Endothelial cell of umbilical vein (primary cell): ENCODE data around the gene ANKRD12. TPM values are rescaled to one million over a fixed set of nuclear protein-coding genes. Genes with fewer than 3 reads are reported as not detected.

Experiments
- BruUV-seq: library from RNA; stranded (reverse); fragments of 400-500 nt; replicated peaks from 2 replicates; lab custom pipeline; 2021; lab: Mats Ljungman, UMichigan
- CTCF ChIA-PET: fragments of 300-600, 350-600 bp; sonication (Branson Sonifier 250); formaldehyde crosslinking; loops from one replicate; lab custom pipeline; 2021; ENCODE audit warnings: antibody characterized with exemption, inconsistent platforms; lab: Charles Lee
- POLR2A ChIA-PET: fragments of 300-600, 350-600 bp; sonication (Branson Sonifier 250); formaldehyde crosslinking; loops from one replicate; lab custom pipeline; 2021; ENCODE audit warnings: antibody characterized with exemption, inconsistent platforms; lab: Charles Lee
- DNase-seq: peaks from one replicate; pipeline ENCODE4 v3.0.0-alpha.2; 2011; ENCODE audit warnings: low read depth, low spot score
- FAIRE-seq: peaks from 2 replicates; lab custom pipeline; 2011; peaks lifted over from hg19 to GRCh38; lab: Jason Lieb, UNC
- H2AFZ ChIP-seq: 2 replicates; pipeline ENCODE4 v1.6.0; 2012; ENCODE audit warnings: low read depth, low read length, control low read depth, inconsistent platforms
- H3K27ac ChIP-seq: 2 replicates; pipeline ENCODE4 v1.5.1; 2011; ENCODE audit warnings: low read depth, mild to moderate bottlenecking, control low read depth, low read length, moderate library complexity; ENCODE audit not compliant: insufficient read depth
- H3K27me3 ChIP-seq, 2 experiments: 2 replicates each; pipeline versions ENCODE4 v1.6.0 to v1.6.1; 2011; ENCODE audit warnings: low read length in 2 of 2, mixed read lengths in 1 of 2; ENCODE audit not compliant: control insufficient read depth in 2 of 2, insufficient read depth in 2 of 2
- H3K36me3 ChIP-seq, 2 experiments: 2 replicates in 1 of 2; 3 replicates in 1 of 2; pipeline ENCODE4 v1.5.1; 2011; ENCODE audit warnings: low read length in 2 of 2, mild to moderate bottlenecking in 1 of 2, moderate library complexity in 1 of 2; ENCODE audit not compliant: control insufficient read depth in 2 of 2, insufficient read depth in 2 of 2; ENCODE audit errors: extremely low read depth in 1 of 2
- H3K4me1 ChIP-seq: 3 replicates; pipeline ENCODE4 v1.5.1; 2011; ENCODE audit warnings: mild to moderate bottlenecking, low read length; ENCODE audit not compliant: control insufficient read depth, insufficient read depth; ENCODE audit errors: extremely low read depth
- H3K4me2 ChIP-seq: 2 replicates; pipeline ENCODE4 v1.6.1; 2011; ENCODE audit warnings: low read length, control low read depth, mixed read lengths; ENCODE audit not compliant: insufficient read depth
- H3K4me3 ChIP-seq, 3 experiments: fragments of 200-600 bp in 1 of 3; sonication (generic), shearing (Covaris generic) in 1 of 3; replicated peaks in 1 of 3; 2 replicates each; pipeline ENCODE4 v1.5.1; 2011 to 2016; ENCODE audit warnings: control low read depth in 3 of 3, low read length in 3 of 3, mild to moderate bottlenecking in 2 of 3, inconsistent platforms in 1 of 3, low read depth in 1 of 3, moderate library complexity in 1 of 3; ENCODE audit not compliant: insufficient read depth in 1 of 3
- H3K79me2 ChIP-seq: 2 replicates; pipeline ENCODE4 v1.6.0; 2012; ENCODE audit warnings: low read length, inconsistent platforms; ENCODE audit not compliant: control insufficient read depth, insufficient read depth
- H3K9ac ChIP-seq: replicated peaks from 2 replicates; pipeline ENCODE3; 2011; ENCODE audit warnings: low read length, control low read depth; ENCODE audit not compliant: insufficient read depth; ENCODE audit errors: extremely low read depth
- H3K9me1 ChIP-seq: replicated peaks from 3 replicates; pipeline ENCODE4 v1.6.0; 2011; ENCODE audit warnings: mild to moderate bottlenecking, low read length; ENCODE audit not compliant: control insufficient read depth, insufficient read depth; ENCODE audit errors: extremely low read depth
- H3K9me3 ChIP-seq: replicated peaks from 2 replicates; pipeline ENCODE4 v1.5.1; 2012; ENCODE audit warnings: low read length, inconsistent platforms; ENCODE audit not compliant: control insufficient read depth, insufficient read depth
- H4K20me1 ChIP-seq: replicated peaks from 2 replicates; pipeline ENCODE3; 2011; ENCODE audit warnings: mild to moderate bottlenecking, low read length; ENCODE audit not compliant: control insufficient read depth, insufficient read depth; ENCODE audit errors: extremely low read depth
- CTCF ChIP-seq, 2 donors: IDR thresholded peaks; 1 replicate in 1 of 2; 2 replicates in 1 of 2; pipeline ENCODE4 v1.5.1; 2011; ENCODE audit warnings: low read length in 2 of 2, mild to moderate bottlenecking in 2 of 2, moderate library complexity in 2 of 2, control low read depth in 1 of 2, inconsistent platforms in 1 of 2, low read depth in 1 of 2; ENCODE audit not compliant: insufficient read depth in 1 of 2; ENCODE audit errors: extremely low read depth in 1 of 2
- EZH2 ChIP-seq: IDR thresholded peaks from 2 replicates; pipeline ENCODE4 v1.6.1; 2012; ENCODE audit warnings: borderline replicate concordance, low read depth, mild to moderate bottlenecking, moderate library complexity, low read length, inconsistent platforms; ENCODE audit not compliant: severe bottlenecking
- FOS ChIP-seq: IDR thresholded peaks from 2 replicates; pipeline ENCODE4 v1.6.1; 2011; ENCODE audit warnings: mild to moderate bottlenecking, low read length, moderate library complexity, borderline replicate concordance; ENCODE audit not compliant: insufficient read depth
- GATA2 ChIP-seq: IDR thresholded peaks from 2 replicates; pipeline ENCODE4 v1.7.0; 2011; ENCODE audit warnings: low read depth, mild to moderate bottlenecking, moderate library complexity, mixed read lengths, low read length; ENCODE audit not compliant: insufficient read length, insufficient read depth
- JUN ChIP-seq: IDR thresholded peaks from 2 replicates; pipeline ENCODE4 v1.6.1; 2011; ENCODE audit warnings: borderline replicate concordance, low read depth; ENCODE audit not compliant: insufficient read length, insufficient read depth
- MAX ChIP-seq: IDR thresholded peaks from 2 replicates; pipeline ENCODE4 v1.6.1; 2011; ENCODE audit not compliant: insufficient read depth, insufficient read length
- MYC ChIP-seq: IDR thresholded peaks from one replicate; pipeline ENCODE4 v1.6.1; 2011; ENCODE audit warnings: mild to moderate bottlenecking, low read depth, low read length
- POLR2A ChIP-seq: IDR thresholded peaks from 2 replicates; pipeline ENCODE4 v1.6.1; 2012; ENCODE audit warnings: low read depth, mild to moderate bottlenecking, control low read depth, low read length
- POLR2AphosphoS5 ChIP-seq: IDR thresholded peaks from 2 replicates; pipeline ENCODE4 v1.6.1; 2012; ENCODE audit warnings: low read depth, mild to moderate bottlenecking, control low read depth, low read length, moderate library complexity; ENCODE audit not compliant: insufficient read depth
- dilution Hi-C: fragments of 300-500 bp; cut with MboI; formaldehyde crosslinking; loops from one replicate; pipeline ENCODE4 v1.15.0; 2019; ENCODE audit warnings: low sequenced_read_pairs; ENCODE audit not compliant: extremely low pct_ligation_motif_present
- intact Hi-C: fragments of 100-400 bp; cut with micrococcal nuclease; formaldehyde crosslinking; loops from one replicate; pipeline ENCODE4 v1.10.0; 2022
- polyA plus RNA-seq, 4 experiments: library from polyadenylated mRNA; depleted of rRNA in 3 of 4; stranded (reverse) in 3 of 4; unstranded in 1 of 4; fragments of >200 nt; gene quantifications; 2 replicates each; pipeline versions ENCODE4 v1.2.1 to v1.2.3, GENCODE V29; 2011 to 2012; ENCODE audit warnings: missing spikeins in 1 of 4
- total RNA-seq: library from RNA; stranded (reverse); gene quantifications from 2 replicates; pipeline ENCODE4 v1.2.3, GENCODE V29; 2021

Gene ANKRD12
- total and polyA plus RNA-seq, 2 donors (not counting 3 experiments of a cell fraction or from before 2014, with no cell fraction given), result 1.5 to 25.4 TPM

GRCh38 chr18:9319333-9319732 is 182.8 kb downstream of the ANKRD12 start:
- Histone ChIP-seq H4K20me1 (no peaks in the 10 kb centered on the region), H3K79me2 (no peaks in the 10 kb centered on the region), H3K9me1 (no peaks in the 10 kb centered on the region), H3K27me3 (no peaks in the 10 kb centered on the region), H3K9ac (no peak overlapping the region), H3K9me3 (no peaks in the 10 kb centered on the region), H3K4me1 (peaks cover 29% of the 10 kb centered on the region), H3K4me2 (no peak overlapping the region), H3K36me3 (no peaks in the 10 kb centered on the region), H3K4me3 (no peak overlapping the region), H2AFZ (no peak overlapping the region), H3K27ac (no peak overlapping the region)
- intact Hi-C loops (no loop called here), dilution Hi-C loops (no loop called here)
- ChIA-PET POLR2A (no interaction called here), CTCF (interaction anchor here (0.6 to 0.9 kb wide), 2 partner anchors 15 to 117 kb away, joined by 3 read pairs; partner anchors contain the start of gene TWSG1)
- DNase-seq (no peak), FAIRE-seq (no peak)
- no TSS peak for BruUV-seq
- TF ChIP-seq JUN (no peak), EZH2 (no peak), POLR2AphosphoS5 (no peak), GATA2 (no peak), POLR2A (no peak), MYC (no peak), FOS (no peak)

- Histone ChIP-seq H3K4me3 (no peak overlapping the region), H3K27ac (peak overlapping the region; percentile 95), H3K79me2 (no peaks in the 10 kb centered on the region), H3K9ac (peak overlapping the region; percentile 55), H2AFZ (peak overlapping the region; percentile 33), H3K9me3 (no peaks in the 10 kb centered on the region), H3K9me1 (no peaks in the 10 kb centered on the region), H3K27me3 (no peaks in the 10 kb centered on the region), H3K36me3 (no peaks in the 10 kb centered on the region), H3K4me2 (peak overlapping the region; percentile 51), H3K4me1 (peaks cover 29% of the 10 kb centered on the region), H4K20me1 (no peaks in the 10 kb centered on the region)
- dilution Hi-C loops (no loop called here), intact Hi-C loops (loop anchor here (1.0 kb wide), 2 partner anchors 13 to 184 kb away; partner anchors contain the start of gene TWSG1)
- DNase-seq (peak; percentile 97), FAIRE-seq (peak; percentile 87)
- TF ChIP-seq POLR2A (peak; percentile 48), EZH2 (no peak), MAX (peak; percentile 83), CTCF (IDR thresholded peaks at IDR 0.05; ENCODE audit: extremely low read depth in 1 of 2, insufficient read depth in 1 of 2, low read depth in 1 of 2, low read length in 2 of 2) (no peak), POLR2AphosphoS5 (peak; percentile 92), MYC (peak; percentile 74), JUN (peak; percentile 91), FOS (peak; percentile 92), GATA2 (peak; percentile 95)
- ChIA-PET POLR2A (interaction anchor here (1.5 to 1.6 kb wide), 3 partner anchors 10 to 45 kb away, joined by 3 to 12 read pairs (median 6); partner anchors contain the start of gene TWSG1), CTCF (interaction anchor here (0.8 to 3.9 kb wide), 5 partner anchors 13 to 196 kb away, joined by 3 to 33 read pairs (median 4); partner anchors contain the start of gene TWSG1)
- no TSS peak for BruUV-seq
Observed at GRCh38 chr18:9321017-9321452, 184.5 kb downstream of the ANKRD12 start.
